Osteocyte (in vitro differentiated cells): Measurements from ENCODE around the gene CCDC107. TPM values are rescaled to one million over a fixed set of nuclear protein-coding genes. Genes with fewer than 3 reads are reported as not detected.
"Not testable (repeated sequence)": the region's sequence is repeated elsewhere in the genome, so short reads cannot be mapped to it uniquely, and the experiment has no call there.

Source experiments
- DNase-seq: peaks from one replicate; pipeline ENCODE4 v3.0.0; 2021; ENCODE audit warnings: mixed read lengths; ENCODE audit not compliant: unreplicated experiment; ENCODE audit errors: extremely low spot score
- H3K27ac Mint-ChIP-seq: one replicate; pipeline ENCODE4 v1.8.0; 2021; ENCODE audit warnings: mild to moderate bottlenecking, mixed read lengths; ENCODE audit not compliant: unreplicated experiment
- H3K27me3 Mint-ChIP-seq: one replicate; pipeline ENCODE4 v1.8.0; 2021; ENCODE audit warnings: mixed read lengths; ENCODE audit not compliant: unreplicated experiment
- H3K36me3 Mint-ChIP-seq: one replicate; pipeline ENCODE4 v1.8.0; 2021; ENCODE audit warnings: mixed read lengths; ENCODE audit not compliant: unreplicated experiment
- H3K4me1 Mint-ChIP-seq: one replicate; pipeline ENCODE4 v1.8.0; 2021; ENCODE audit warnings: mixed read lengths; ENCODE audit not compliant: unreplicated experiment
- H3K4me3 Mint-ChIP-seq: one replicate; pipeline ENCODE4 v1.8.0; 2021; ENCODE audit warnings: mild to moderate bottlenecking, moderate library complexity, mixed read lengths; ENCODE audit not compliant: unreplicated experiment
- H3K9me3 Mint-ChIP-seq: one replicate; pipeline ENCODE4 v1.8.0; 2021; ENCODE audit warnings: mixed read lengths; ENCODE audit not compliant: unreplicated experiment
- CTCF ChIP-seq: fragments of 200-600 bp; sonication (generic); IDR thresholded peaks from 2 replicates; pipeline ENCODE4 v1.5.0; 2021; ENCODE audit warnings: antibody characterized with exemption, mild to moderate bottlenecking, moderate library complexity
- total RNA-seq: library from RNA; stranded (reverse); gene quantifications from 2 replicates; pipeline ENCODE4 v1.2.1, GENCODE V29; 2021

CCDC107 gene
- total RNA-seq, 1 donor from 2014 or later: 31.3 TPM

DNA sequence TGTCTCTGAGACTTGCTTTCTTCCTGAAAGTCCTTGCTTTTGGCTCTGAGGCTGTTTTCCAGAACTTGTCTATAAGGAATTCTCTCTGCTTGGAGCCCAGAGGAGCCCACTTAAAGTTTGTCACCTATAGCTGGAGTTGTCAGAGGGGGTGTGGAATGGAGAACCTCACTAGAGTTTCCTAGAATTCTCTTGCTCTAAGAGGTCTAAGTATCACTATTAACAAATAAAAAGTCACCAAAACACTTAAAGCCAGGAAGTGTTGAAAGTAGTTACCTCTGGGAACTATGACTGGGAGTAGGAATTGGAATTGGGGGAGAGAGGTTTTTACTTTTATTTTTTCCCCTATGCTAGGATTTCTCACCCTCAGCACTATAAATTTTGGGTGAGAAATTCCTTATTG, 22.4 kb upstream of the CCDC107 start:
- H3K27me3 Mint-ChIP-seq: peaks cover 30% of the 10 kb centered on the region
- no peak overlapping the region for H3K4me3 Mint-ChIP-seq
- H3K9me3 Mint-ChIP-seq: no peaks in the 10 kb centered on the region
- TF ChIP-seq CTCF: no peak
- no peak overlapping the region for H3K27ac Mint-ChIP-seq
- no peak for DNase-seq
- H3K4me1 Mint-ChIP-seq: peaks cover 6% of the 10 kb centered on the region
- peaks cover 4% of the 10 kb centered on the region for H3K36me3 Mint-ChIP-seq

GRCh38 chr9:35636135-35636876, 21.8 kb upstream of the CCDC107 start:
- TF ChIP-seq CTCF: no peak
- no peaks in the 10 kb centered on the region for H3K9me3 Mint-ChIP-seq
- H3K4me3 Mint-ChIP-seq: no peak overlapping the region
- H3K36me3 Mint-ChIP-seq: peaks cover 4% of the 10 kb centered on the region
- H3K27ac Mint-ChIP-seq: no peak overlapping the region
- H3K27me3 Mint-ChIP-seq: peaks cover 30% of the 10 kb centered on the region
- no peak for DNase-seq
- H3K4me1 Mint-ChIP-seq: peaks cover 6% of the 10 kb centered on the region

- H3K27me3 Mint-ChIP-seq: peaks cover 30% of the 10 kb centered on the region
- H3K4me3 Mint-ChIP-seq, H3K36me3 Mint-ChIP-seq, H3K4me1 Mint-ChIP-seq, H3K27ac Mint-ChIP-seq, H3K9me3 Mint-ChIP-seq, DNase-seq: not testable (repeated sequence)
These were observed 21.2 kb upstream of the CCDC107 start for GRCh38 chr9:35636877-35637246.

DNA sequence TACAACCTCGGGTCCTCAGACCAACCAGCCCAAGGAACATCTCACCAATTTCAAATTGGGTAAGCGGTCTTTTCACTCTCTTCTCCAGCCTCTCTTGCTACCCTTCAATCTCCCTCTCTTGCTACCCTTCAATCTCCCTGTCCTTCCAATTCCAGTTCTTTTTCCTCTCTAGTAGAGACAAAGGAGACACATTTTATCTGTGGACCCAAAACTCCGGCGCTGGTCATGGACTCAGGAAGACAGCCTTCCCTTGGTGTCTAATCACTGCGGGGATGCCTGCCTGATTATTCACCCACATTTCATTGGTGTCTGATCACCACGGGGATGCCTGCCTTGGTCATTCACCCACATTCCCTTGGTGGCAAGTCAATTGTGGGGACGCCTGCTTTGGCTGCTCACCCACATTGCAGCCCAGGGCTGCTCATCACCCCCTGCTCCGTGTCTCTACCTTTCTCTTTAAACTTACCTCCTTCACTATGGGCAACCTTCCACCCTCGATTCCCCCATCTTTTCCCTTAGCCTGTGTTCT, 20.6 kb upstream of the CCDC107 start:
- H3K4me3 Mint-ChIP-seq, DNase-seq, H3K36me3 Mint-ChIP-seq, H3K4me1 Mint-ChIP-seq, H3K27ac Mint-ChIP-seq, H3K9me3 Mint-ChIP-seq: not testable (repeated sequence)
- H3K27me3 Mint-ChIP-seq: peaks cover 30% of the 10 kb centered on the region

DNA sequence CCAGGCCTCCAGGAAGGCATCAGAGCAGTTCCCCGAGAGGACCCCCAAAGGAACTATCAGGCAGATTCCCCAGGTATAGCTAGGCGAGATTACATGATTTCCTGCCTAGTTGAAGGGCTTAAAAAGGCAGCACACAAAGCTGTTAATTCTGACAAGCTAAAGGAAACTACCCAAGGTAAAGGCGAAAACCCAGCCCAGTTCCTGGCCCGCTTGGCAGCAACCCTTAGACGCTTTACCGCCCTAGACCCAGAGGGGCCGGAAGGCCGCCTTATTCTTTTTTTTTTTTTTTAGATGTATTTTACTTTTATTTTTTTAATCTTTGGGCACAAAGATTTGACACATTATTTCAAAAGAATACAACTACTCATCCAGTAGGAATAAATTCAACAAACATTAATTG, 19.3 kb upstream of the CCDC107 start:
- H3K9me3 Mint-ChIP-seq, DNase-seq, H3K27ac Mint-ChIP-seq, H3K36me3 Mint-ChIP-seq, H3K4me3 Mint-ChIP-seq, H3K4me1 Mint-ChIP-seq: not testable (repeated sequence)
- H3K27me3 Mint-ChIP-seq: peaks cover 30% of the 10 kb centered on the region

DNA sequence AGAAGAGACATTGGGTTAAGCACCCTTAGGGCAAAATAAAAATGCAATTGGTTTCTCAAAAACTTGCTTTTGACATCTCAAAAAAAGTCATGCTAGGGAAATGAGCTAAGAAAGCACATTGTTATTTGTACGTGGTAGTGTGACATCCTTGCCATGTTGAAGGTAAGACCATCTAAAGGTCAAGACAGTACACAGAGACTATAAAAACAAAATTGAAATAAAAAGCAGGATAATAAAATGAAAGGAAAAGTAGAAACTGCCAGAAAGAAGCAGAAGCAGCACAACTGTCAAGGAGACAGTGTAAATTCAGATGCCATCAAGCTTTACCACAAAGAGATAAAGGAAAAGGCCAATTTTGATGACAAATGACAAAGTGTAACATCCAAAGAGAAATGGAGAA, 18.9 kb upstream of the CCDC107 start:
- H3K4me3 Mint-ChIP-seq, H3K4me1 Mint-ChIP-seq, H3K27ac Mint-ChIP-seq, DNase-seq, H3K36me3 Mint-ChIP-seq, H3K9me3 Mint-ChIP-seq: not testable (repeated sequence)
- H3K27me3 Mint-ChIP-seq: peaks cover 30% of the 10 kb centered on the region

DNA sequence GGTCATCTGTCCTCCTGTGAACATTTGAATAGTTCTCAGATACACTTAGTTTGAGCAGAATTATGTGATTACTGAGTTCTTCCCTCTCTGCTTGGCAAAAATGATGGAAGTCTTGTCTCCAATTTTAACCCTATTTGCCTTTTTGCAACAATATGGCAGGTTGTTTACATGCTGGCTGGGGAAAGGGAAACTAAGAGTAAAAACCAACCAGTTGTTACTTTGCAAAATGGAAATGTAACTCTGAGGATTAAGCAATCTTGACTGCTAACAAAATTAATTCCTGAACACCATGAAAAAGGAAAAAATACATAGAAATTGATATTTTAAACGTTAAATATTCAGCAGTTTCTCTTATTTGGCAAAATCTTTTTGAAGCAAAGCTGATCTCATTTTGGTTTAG, 18.5 kb upstream of the CCDC107 start:
- Mint-ChIP-seq H3K9me3 (no peaks in the 10 kb centered on the region), H3K27me3 (peaks cover 29% of the 10 kb centered on the region), H3K4me3 (no peak overlapping the region), H3K36me3 (peaks cover 4% of the 10 kb centered on the region), H3K4me1 (peaks cover 6% of the 10 kb centered on the region), H3K27ac (no peak overlapping the region)
- DNase-seq: no peak
- no peak for TF ChIP-seq CTCF

DNA sequence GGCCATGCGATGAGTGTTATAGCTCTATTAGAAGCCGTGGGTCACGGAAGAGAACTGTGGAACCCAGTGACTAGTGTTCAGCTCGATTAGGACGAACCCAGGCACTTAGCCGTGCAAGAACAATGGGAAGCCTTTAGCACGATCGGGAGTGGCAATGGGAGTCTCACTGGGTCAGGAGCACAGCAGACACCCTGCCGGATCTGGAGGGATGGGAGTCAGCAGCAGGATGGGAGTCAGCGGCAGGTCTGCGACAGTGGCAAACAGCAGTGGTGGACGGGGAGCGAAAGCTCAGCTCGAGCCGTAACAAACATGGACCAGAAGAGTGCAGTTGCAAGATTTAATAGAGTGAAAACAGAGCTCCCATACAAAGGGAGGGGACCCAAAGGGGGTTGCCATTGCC, 17.7 kb upstream of the CCDC107 start:
- H3K27ac Mint-ChIP-seq, H3K9me3 Mint-ChIP-seq, H3K36me3 Mint-ChIP-seq, DNase-seq, H3K4me3 Mint-ChIP-seq, H3K4me1 Mint-ChIP-seq: not testable (repeated sequence)
- H3K27me3 Mint-ChIP-seq: peaks cover 21% of the 10 kb centered on the region

DNA sequence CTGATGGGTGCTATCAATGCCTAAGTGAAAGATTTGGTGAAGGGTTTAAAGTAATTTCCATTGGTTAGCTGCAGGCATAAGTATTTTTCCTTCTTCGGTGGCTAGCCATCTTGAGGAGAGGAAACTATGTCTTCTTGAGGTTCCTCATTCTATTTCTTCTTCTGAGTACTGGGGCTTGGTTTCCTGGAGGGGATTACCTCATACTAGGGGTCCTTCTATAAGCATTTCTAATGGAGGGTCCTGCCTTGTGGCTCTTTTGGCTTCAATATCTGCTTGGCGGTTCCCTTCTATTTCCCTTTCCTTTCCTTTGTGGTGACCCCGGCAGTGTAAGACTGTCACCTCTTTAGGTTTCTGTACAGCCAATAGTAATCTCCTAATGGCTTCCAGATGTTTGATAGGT, 16.6 kb upstream of the CCDC107 start:
- not testable (repeated sequence) for DNase-seq, H3K27ac Mint-ChIP-seq, H3K36me3 Mint-ChIP-seq, H3K4me3 Mint-ChIP-seq, H3K9me3 Mint-ChIP-seq
- H3K4me1 Mint-ChIP-seq: peaks cover 11% of the 10 kb centered on the region
- H3K27me3 Mint-ChIP-seq: peaks cover 12% of the 10 kb centered on the region
